CD4-positive, CD25-positive, alpha-beta regulatory T cell (primary cell): Measurements from ENCODE around the gene ALK. TPM values are rescaled to one million over a fixed set of nuclear protein-coding genes. Genes with fewer than 3 reads are reported as not detected.

Experiments
- ATAC-seq, 2 donors: fragments of 150-1000 bp; cut with Tn5 transposase; one replicate each; pipeline ENCODE4 v1.10.0; 2021; ENCODE audit warnings: low read depth in 2 of 2, moderate number of reproducible peaks in 2 of 2, moderate library complexity in 1 of 2
- DNase-seq, 3 donors: peaks; one replicate each; pipeline versions ENCODE4 v3.0.0 to v3.0.0-alpha.2; 2012 to 2022; ENCODE audit warnings: mixed read lengths in 1 of 3
- H3K27ac ChIP-seq: one replicate; pipeline ENCODE4 v1.7.0; 2013; ENCODE audit warnings: mild to moderate bottlenecking, low read length; ENCODE audit not compliant: insufficient read depth, poor library complexity, severe bottlenecking
- H3K27me3 ChIP-seq: one replicate; pipeline ENCODE4 v1.7.0; 2013; ENCODE audit warnings: low read length; ENCODE audit not compliant: control insufficient read depth, insufficient read depth
- H3K36me3 ChIP-seq: one replicate; pipeline ENCODE4 v1.7.0; 2013; ENCODE audit warnings: mild to moderate bottlenecking, low read length, moderate library complexity; ENCODE audit not compliant: control insufficient read depth, insufficient read depth
- H3K4me1 ChIP-seq: 2 replicates; pipeline ENCODE4 v1.7.0; 2013; ENCODE audit warnings: mild to moderate bottlenecking, low read length; ENCODE audit not compliant: insufficient read depth, control insufficient read depth, poor library complexity, severe bottlenecking
- H3K4me3 ChIP-seq: one replicate; pipeline ENCODE4 v1.7.0; 2013; ENCODE audit warnings: low read depth, mild to moderate bottlenecking, low read length, moderate library complexity
- H3K9me3 ChIP-seq, 2 experiments: 1 replicate in 1 of 2; 2 replicates in 1 of 2; pipeline ENCODE4 v1.7.0; 2013; ENCODE audit warnings: low read length in 2 of 2, mild to moderate bottlenecking in 1 of 2, moderate library complexity in 1 of 2; ENCODE audit not compliant: control insufficient read depth in 2 of 2
- H3K27ac Mint-ChIP-seq, 3 donors: one replicate each; pipeline ENCODE4 v1.8.0; 2020 to 2022; ENCODE audit warnings: mild to moderate bottlenecking in 3 of 3, mixed read lengths in 3 of 3, moderate library complexity in 2 of 3
- H3K27me3 Mint-ChIP-seq: one replicate; pipeline ENCODE4 v1.8.0; 2022; ENCODE audit warnings: mild to moderate bottlenecking, mixed read lengths
- H3K36me3 Mint-ChIP-seq: one replicate; pipeline ENCODE4 v1.8.0; 2020; ENCODE audit warnings: mixed read lengths
- H3K4me1 Mint-ChIP-seq, 4 donors: one replicate each; pipeline ENCODE4 v1.8.0; 2020 to 2022; ENCODE audit warnings: mixed read lengths in 4 of 4, mild to moderate bottlenecking in 1 of 4
- H3K4me3 Mint-ChIP-seq, 4 donors: one replicate each; pipeline ENCODE4 v1.8.0; 2020 to 2022; ENCODE audit warnings: mild to moderate bottlenecking in 4 of 4, mixed read lengths in 4 of 4, moderate library complexity in 3 of 4
- H3K9me3 Mint-ChIP-seq, 7 donors: one replicate each; pipeline ENCODE4 v1.8.0; 2020 to 2022; ENCODE audit warnings: mixed read lengths in 7 of 7, mild to moderate bottlenecking in 3 of 7, moderate library complexity in 2 of 7
- polyA plus RNA-seq, 4 donors: library from polyadenylated mRNA; unstranded; fragments of 300-500 nt; fragmentation: Illumina TruSeq; gene quantifications; one replicate each; pipeline ENCODE4 v1.2.3, GENCODE V29; 2021
- total RNA-seq: library from RNA; stranded (reverse); gene quantifications from one replicate; pipeline ENCODE4 v1.2.3, GENCODE V29; 2022

Gene ALK
- total and polyA plus RNA-seq, 5 donors from 2014 or later = not detected

DNA sequence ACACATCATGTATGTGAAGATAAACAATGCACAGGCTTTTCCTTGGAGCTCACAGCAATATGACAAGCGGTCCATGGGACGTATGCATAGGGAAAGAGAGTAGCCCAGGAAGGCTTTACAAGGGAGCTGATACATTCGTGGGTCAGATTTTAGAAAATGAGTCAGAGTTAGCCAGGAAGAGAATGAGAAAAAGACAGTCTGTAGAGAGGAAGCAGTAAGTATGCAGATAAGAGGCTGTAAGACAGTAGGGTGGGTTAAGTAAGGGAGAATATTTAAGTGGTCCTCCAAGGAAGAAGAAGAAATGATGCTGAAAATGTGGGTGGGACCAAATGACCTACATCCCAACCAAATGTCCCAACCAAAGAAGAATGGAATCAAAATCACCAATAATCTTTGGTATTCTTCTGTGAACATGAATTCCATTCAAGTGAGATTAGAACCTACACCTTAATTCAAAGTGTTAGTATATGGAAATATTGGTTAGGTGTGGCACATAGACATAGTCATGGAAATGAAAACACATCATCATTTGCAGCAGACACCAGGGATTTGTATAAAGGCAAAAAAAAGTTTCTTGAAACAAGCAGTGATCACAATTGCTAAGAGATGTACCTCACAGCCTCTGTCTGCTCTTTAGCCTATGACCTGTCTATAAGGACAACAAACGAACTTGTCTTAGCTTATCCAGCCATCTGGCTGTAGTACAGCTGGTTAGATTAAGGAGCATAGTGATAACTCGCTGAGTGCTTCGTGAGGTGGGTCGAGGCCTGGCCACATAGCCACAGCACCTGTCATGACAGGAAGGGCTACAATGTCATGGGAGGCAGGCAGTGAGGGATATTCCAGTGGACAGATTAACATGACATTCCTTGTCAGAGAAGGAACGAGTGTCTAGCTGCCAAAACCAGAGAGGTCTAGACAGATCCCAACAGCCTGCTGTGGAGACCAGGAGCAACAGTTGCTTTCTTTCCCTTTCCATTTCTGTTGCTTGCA, 133.6 kb downstream of the ALK start:
- no peak overlapping the region for H3K27ac ChIP-seq
- H3K27ac Mint-ChIP-seq = no peak overlapping the region
- H3K9me3 ChIP-seq = no peaks in the 10 kb centered on the region
- no peak overlapping the region for H3K4me3 Mint-ChIP-seq
- peaks cover 9% of the 10 kb centered on the region for H3K27me3 Mint-ChIP-seq
- DNase-seq = no peak
- no peaks in the 10 kb centered on the region for H3K4me1 ChIP-seq
- no peaks in the 10 kb centered on the region for H3K4me1 Mint-ChIP-seq
- ATAC-seq = no peak
- no peaks in the 10 kb centered on the region for H3K36me3 Mint-ChIP-seq
- H3K36me3 ChIP-seq = no peaks in the 10 kb centered on the region
- no peak overlapping the region for H3K4me3 ChIP-seq
- no peaks in the 10 kb centered on the region for H3K27me3 ChIP-seq
- H3K9me3 Mint-ChIP-seq = peaks cover 0 to 4% (median 0%) of the 10 kb centered on the region in 7 donors

DNA sequence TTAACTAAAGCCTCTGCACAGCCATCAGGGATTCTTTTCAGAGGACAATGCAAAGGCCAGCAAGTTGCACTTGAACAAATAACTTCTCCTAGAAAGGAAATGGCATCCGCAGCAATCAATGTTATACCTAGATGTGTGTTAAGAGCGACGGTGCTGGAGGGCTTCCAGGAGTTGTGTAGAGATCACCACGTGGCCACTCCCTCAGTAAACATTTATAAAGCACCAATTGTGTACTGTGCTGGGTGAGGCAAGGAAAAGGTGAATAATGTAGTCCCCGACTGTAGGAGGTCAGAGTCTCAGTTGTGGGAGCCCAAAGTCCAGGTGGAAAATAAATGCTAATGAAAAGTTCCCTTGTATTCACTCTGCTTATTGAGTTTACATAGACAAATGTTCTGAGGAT, 135.0 kb downstream of the ALK start:
- Histone ChIP-seq H3K4me3 (no peak overlapping the region), H3K4me1 (no peaks in the 10 kb centered on the region), H3K9me3 (no peaks in the 10 kb centered on the region), H3K27ac (no peak overlapping the region), H3K27me3 (no peaks in the 10 kb centered on the region), H3K36me3 (no peaks in the 10 kb centered on the region)
- Mint-ChIP-seq H3K4me3 (no peak overlapping the region), H3K27ac (no peak overlapping the region), H3K9me3 (peaks cover 0 to 4% (median 0%) of the 10 kb centered on the region in 7 donors), H3K36me3 (no peaks in the 10 kb centered on the region), H3K27me3 (peaks cover 4% of the 10 kb centered on the region), H3K4me1 (no peaks in the 10 kb centered on the region)
- DNase-seq = no peak
- no peak for ATAC-seq

DNA sequence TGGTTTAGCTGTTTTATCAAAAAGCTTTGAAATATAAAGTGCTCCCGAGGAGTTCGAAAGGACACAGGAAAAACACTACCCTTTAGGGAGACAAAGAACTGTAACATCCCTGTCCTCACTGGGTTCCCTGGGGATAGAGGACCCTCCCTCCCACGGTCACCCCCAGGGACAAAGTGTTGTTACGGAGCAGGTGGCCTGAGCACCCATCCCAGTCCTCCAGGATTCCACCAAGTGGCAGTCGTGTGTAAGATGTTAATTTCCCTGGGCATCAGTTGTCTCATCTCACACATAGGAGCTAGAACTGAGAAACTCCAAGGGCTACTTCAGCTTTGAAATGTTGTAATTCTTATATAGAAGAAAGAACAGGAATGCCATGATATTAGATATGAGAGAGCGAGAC, 137.7 kb downstream of the ALK start:
- no peak for DNase-seq
- Histone ChIP-seq H3K27me3 (no peaks in the 10 kb centered on the region), H3K9me3 (no peaks in the 10 kb centered on the region), H3K27ac (no peak overlapping the region), H3K4me1 (no peaks in the 10 kb centered on the region), H3K4me3 (no peak overlapping the region), H3K36me3 (no peaks in the 10 kb centered on the region)
- no peak for ATAC-seq
- Mint-ChIP-seq H3K4me1 (no peaks in the 10 kb centered on the region), H3K36me3 (no peaks in the 10 kb centered on the region), H3K27me3 (peaks cover 9% of the 10 kb centered on the region), H3K4me3 (no peak overlapping the region), H3K27ac (peak overlapping the region in 1 of 3 donors; percentile 72), H3K9me3 (peaks cover 0 to 1% (median 0%) of the 10 kb centered on the region in 7 donors)

DNA sequence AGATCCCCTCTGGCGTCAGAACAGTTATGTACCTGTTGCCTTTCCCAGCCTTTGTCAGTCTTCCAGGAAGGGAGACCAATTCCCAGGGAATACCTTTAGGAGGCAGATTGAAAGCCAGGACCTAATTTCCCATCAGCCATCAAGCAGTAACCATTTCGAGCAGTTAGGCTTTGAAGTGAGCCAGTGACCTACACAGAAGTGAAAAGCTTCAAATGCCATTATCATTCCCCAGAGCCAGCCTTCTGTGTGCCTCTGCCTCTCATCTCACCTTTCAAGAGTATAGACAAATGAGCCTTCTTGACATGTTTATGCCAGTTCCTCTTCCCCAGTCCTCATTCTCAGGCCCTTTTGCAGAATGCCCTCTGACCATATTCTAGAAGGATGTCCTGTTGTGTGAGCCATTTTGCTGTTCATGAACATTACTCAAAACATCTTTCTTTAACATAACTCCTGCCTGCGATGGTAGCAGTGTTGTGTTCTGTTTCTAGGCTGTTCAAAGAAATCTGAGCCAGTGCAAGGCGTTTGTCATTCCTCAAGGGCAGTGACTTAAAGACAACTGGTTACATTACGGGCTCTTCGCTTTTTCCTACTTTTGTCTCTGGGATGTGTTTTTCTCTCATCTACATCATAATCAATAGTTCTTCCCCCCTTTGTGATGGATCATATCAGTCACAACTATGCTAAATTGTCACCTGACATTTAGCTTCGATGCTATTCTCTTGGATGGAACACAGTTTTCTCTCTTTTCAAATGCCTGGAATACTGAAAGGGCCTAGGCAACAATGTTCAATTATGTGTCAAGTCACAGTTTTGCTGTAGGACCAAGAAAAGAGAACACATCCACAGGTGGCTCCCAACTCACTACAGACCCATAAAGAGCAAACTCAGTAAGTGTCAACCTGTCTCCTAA, 138.6 kb downstream of the ALK start:
- ATAC-seq (no peak), DNase-seq (no peak)
- Mint-ChIP-seq H3K36me3 (no peaks in the 10 kb centered on the region), H3K27me3 (peaks cover 9% of the 10 kb centered on the region), H3K4me1 (no peaks in the 10 kb centered on the region), H3K4me3 (no peak overlapping the region), H3K9me3 (peaks cover 0 to 1% (median 0%) of the 10 kb centered on the region in 7 donors), H3K27ac (no peak overlapping the region)
- no peak overlapping the region for H3K27ac ChIP-seq
- H3K27me3 ChIP-seq = no peaks in the 10 kb centered on the region
- no peaks in the 10 kb centered on the region for H3K4me1 ChIP-seq
- H3K36me3 ChIP-seq = no peaks in the 10 kb centered on the region
- H3K9me3 ChIP-seq = no peaks in the 10 kb centered on the region
- no peak overlapping the region for H3K4me3 ChIP-seq

DNA sequence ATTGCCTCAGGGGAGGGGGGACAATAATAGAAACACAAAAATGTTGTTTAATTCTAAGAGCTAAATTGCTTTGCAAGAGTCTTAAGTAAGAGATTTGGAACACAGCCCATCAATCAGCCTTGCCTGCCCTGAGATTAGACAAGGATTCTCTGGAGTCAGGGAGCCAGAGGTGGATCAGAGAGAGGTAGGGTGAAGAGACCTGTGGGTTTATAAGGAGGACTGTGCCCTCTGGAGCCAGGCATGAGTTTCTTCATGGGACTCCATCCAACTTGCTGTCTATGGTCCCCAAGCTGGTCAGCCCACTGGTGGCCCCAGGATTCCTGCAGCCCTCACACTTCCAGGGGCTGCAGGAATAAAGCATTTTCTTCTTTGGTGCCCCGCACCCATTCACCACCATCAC, 139.3 kb downstream of the ALK start:
- Mint-ChIP-seq H3K4me1 (no peaks in the 10 kb centered on the region), H3K27me3 (peaks cover 7% of the 10 kb centered on the region), H3K36me3 (no peaks in the 10 kb centered on the region), H3K4me3 (no peak overlapping the region), H3K27ac (no peak overlapping the region), H3K9me3 (peaks cover 0 to 1% (median 0%) of the 10 kb centered on the region in 7 donors)
- H3K36me3 ChIP-seq = no peaks in the 10 kb centered on the region
- H3K4me1 ChIP-seq = no peaks in the 10 kb centered on the region
- H3K4me3 ChIP-seq = no peak overlapping the region
- no peaks in the 10 kb centered on the region for H3K9me3 ChIP-seq
- ATAC-seq = no peak
- H3K27me3 ChIP-seq = no peaks in the 10 kb centered on the region
- DNase-seq = no peak
- H3K27ac ChIP-seq = no peak overlapping the region

DNA sequence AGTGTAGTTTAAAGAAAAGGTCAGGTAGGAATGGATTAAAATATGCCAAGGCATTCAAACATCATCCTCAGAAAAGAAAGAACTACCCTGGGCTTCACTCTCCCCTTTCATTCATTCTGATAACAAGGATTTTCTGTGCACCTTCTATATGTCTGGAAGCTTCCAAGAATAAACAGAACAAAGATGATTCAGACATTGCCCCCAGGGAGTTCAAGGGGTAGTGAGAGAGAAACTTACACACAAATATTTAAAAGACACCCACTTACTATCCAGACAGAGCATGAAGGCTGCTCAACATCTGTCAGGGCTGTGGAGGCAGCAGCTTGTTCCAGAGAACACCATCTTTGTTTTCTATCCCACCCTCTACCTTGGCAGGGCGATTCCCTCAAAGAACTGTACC, 140.5 kb downstream of the ALK start:
- Mint-ChIP-seq H3K9me3 (peaks cover 0 to 1% (median 0%) of the 10 kb centered on the region in 7 donors), H3K4me3 (no peak overlapping the region)
- no peak for DNase-seq

DNA sequence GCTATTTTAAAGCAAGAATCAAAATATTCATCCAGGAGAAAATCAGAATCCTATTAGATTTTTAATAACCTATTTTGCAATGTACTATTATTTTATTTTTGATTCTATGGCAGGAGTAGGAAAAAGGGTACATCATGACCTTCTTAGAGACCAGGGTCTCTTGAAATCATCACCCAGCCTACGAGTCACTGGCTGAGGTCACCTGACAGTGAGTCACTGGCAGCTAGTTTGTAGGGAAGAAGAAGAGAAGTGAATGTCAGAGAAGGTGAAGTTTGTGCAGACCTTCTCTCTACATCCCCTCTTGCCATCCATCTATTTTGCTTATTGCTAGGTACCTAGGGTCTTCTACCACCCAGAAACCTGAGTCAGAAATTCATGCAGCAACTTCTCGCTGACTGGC, 144.2 kb downstream of the ALK start:
- no peak overlapping the region for H3K4me3 Mint-ChIP-seq
- Histone ChIP-seq H3K4me1 (no peaks in the 10 kb centered on the region), H3K27ac (no peak overlapping the region), H3K4me3 (no peak overlapping the region), H3K36me3 (no peaks in the 10 kb centered on the region), H3K9me3 (no peaks in the 10 kb centered on the region), H3K27me3 (peaks cover 2% of the 10 kb centered on the region)
- H3K9me3 Mint-ChIP-seq = peaks cover 0 to 1% (median 0%) of the 10 kb centered on the region in 7 donors
- peaks cover 8% of the 10 kb centered on the region for H3K27me3 Mint-ChIP-seq
- ATAC-seq (no peak), DNase-seq (no peak)
- H3K27ac Mint-ChIP-seq = no peak overlapping the region
- H3K4me1 Mint-ChIP-seq = no peaks in the 10 kb centered on the region
- H3K36me3 Mint-ChIP-seq = no peaks in the 10 kb centered on the region

More for the DNA sequence above, 140.5 kb downstream of the ALK start:
- Mint-ChIP-seq H3K27me3 (peaks cover 5% of the 10 kb centered on the region), H3K4me1 (no peaks in the 10 kb centered on the region), H3K27ac (no peak overlapping the region), H3K36me3 (no peaks in the 10 kb centered on the region)
- Histone ChIP-seq H3K4me1 (no peaks in the 10 kb centered on the region), H3K27me3 (no peaks in the 10 kb centered on the region), H3K27ac (no peak overlapping the region), H3K36me3 (no peaks in the 10 kb centered on the region), H3K4me3 (no peak overlapping the region), H3K9me3 (no peaks in the 10 kb centered on the region)
- no peak for ATAC-seq
